CD4-positive, alpha-beta T cell treated with Interleukin-4 for 1 hour (primary cell): ENCODE measurements around the gene SLC17A9.

Experiments used
- DNase-seq, 2 donors: peaks; one replicate each; pipeline ENCODE4 v3.0.0-alpha.2; 2020 to 2022

SLC17A9 gene

DNA sequence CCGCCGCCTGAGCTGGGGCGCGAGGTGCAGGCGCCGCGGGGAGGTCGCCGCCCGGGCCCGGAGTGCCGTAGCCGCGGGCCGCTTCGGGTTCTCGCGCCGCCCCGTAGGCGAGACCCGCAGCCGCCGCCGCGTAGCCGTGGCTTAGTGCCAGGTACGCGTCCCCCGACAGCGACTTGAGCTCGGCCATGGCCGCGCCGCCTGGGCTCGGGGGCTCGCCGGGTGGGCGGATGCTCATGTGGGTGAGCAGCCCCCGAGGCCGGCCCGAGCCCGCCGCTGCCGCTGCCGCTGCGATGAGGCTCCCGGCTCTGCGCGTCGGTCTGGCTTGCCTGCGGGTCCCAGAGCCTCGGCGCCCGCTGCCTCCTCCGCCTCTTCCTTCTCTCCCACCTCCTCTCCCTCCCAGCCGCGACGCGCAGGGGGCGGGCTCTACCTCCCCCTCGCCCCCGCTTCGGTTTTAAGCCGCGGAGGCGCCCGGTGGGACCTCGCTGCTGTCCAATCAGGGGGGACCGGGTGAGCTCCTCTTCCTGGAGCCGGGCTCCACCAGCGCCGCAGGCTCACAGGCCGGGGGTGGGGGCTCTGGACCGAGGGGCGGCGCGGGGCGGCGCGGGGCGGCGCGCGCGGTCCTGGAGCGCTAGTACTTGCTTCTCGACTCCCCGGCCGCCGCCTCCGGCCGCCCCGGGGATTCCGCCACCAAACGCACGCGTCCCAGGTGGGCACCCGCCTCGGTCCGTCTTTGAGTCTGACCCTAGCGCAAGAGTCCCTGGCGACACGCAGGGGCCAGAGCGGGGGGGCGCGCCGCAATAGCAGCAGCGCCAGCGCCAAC lies 54.2 kb downstream of the SLC17A9 start, which contains the start of gene BHLHE23:
TSS of gene BHLHE23 (minus strand) at position 425 of the 820 bp plus-strand sequence. CDS start at position 235, 190 bp downstream.
- DNase-seq = peak in 1 of 2 donors; percentile 14

GRCh38 chr20:63007360-63007645 lies 54.8 kb downstream of the SLC17A9 start:
- DNase-seq = no peak

DNA sequence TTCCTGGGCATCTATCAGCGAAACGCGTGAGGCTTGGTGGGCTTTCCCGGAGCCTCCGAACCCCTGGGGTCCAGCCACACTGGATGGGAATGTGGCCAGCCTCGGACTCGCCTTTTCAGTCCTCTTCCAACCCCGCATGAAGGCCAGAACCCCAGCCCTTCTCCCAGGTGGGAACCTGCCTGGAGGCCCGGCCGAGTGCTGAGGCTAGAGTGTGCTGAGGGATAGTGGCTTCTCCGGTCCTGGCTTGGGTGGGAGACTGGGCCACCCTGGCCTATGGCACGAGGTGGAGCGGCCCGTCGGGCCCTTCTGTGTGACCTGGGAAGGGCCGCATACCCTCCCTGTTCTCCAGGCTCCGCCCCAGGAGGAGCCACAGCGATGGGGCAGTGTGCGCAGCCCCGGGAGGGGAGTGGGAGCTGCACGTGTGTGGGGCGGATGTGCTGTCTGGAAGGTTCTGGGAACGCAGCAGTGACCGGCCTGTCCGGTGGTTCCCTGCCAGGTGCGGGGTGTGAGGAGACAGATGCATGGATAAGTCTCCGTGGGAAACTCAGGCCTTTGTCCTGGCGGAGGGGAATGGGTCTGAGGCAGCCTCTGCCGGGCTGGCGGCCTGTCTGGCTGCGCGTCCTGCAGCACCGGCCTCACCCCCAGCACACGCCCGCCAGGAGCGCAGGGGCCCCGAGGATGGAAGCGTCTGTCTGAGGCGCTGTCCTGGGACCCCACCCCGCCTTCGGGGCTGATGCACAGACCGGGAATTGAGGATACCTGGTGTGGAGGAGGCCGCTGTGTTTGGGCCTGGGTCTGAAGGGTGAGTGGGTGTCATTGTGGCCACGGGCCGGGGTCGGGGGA lies 55.4 kb downstream of the SLC17A9 start:
- DNase-seq = no peak

DNA sequence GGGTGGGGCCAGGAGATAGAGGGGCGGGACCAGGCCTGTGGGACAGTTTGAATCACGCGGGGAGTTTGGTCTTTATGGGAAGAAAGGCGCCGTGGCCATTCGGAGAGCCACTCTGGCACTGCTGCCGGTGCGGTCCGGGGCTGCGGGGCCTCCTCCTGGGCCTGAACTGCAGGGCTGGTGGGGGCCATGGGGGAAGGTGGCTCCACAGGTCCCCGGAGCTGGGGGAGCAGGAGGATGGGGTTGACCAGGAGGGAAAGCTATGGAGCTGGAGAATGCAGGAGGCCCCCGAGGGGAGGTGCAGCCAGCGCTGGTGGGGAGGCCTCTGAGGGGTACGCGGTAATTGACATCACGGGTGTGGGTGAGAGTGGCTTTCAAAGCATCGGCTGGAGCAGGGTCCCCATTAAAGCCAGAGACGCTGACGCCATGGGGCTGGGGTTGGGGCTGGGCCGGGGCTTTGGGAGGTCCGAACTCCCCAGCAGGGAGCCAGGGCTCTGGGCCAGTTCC lies 56.1 kb downstream of the SLC17A9 start:
- no peak for DNase-seq

DNA sequence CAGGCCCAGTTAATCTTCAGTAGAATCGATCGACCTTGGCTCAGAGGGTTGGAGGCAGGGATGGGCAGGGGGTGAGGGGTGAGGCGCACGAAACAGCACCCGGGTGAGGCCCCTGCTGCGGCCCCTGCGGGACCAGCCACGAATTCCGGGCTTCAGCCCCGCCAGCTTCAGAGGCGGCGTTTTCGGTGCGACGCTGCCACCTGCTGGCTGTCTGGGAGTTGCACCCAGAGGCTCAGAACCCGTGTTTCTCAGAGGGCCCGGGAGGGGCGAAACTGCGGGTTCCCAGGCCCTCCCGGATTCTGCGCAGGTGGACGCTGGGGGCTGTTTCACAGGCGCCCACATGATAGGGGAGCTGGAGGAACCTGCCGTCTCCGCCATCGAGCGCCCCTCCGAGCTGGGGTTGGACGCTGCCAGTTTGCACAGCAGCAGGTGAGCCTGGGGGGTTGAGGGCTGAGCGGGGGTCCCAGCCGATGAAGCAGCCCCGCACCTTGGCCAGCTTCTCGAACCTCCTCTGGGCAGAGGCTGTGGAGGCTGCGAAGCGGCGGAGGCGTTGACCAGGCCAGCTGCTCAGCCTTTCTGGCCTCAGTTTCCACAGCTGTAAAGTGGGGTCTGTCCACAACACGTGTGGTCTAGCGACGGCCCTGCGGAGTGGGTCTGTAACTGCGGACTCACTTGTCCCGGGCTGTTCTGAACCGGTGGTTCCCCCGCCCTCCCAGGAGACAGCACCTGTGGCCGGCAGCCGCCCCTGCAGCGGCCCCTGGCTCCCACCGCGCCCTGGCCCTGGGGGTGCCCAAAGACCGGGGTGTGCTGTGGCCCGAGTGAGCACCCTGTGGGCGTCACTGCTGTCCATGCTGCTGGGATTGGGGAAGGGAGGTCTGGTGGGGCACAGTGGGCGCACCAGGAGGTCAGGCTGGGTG lies 56.8 kb downstream of the SLC17A9 start:
- peak; percentile 84 to 86 for DNase-seq

DNA sequence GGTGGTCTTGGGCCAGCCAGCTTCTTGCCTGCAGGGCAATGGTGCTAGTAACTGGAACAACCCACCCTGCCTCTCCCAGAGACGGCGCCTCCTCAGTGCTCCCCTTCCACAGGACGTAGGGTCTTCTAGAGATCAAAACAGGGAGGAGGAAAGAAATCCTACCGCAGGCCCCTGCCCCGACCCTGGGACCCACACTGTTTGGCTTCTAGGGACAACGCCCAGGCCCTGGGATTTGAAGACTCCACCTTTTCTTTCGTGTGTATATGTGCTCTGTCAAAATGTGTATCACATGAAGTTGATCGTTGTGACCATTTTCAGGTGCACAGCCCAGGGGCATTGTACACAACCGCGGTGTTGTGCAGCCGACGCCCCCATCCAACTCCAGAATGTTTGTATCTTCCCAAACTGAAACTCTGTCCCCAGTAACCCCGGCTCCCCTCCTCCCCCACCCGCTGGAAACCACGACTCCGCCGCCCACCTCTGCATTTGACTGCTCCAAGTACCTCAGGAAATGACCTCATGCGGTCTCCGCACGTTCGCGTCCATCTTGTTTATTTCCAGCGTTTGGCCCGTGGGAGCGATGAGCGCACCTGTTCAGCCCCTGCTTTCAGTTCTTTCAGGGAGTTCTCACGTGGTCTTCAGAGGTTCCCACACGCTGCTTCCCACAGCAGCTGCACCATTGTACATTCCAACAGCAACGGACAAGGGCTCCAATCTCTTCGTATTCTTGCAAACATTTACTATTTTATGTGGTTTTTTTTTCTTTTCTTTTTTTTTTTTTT lies 57.7 kb downstream of the SLC17A9 start:
- DNase-seq = peak; percentile 62 to 74

DNA sequence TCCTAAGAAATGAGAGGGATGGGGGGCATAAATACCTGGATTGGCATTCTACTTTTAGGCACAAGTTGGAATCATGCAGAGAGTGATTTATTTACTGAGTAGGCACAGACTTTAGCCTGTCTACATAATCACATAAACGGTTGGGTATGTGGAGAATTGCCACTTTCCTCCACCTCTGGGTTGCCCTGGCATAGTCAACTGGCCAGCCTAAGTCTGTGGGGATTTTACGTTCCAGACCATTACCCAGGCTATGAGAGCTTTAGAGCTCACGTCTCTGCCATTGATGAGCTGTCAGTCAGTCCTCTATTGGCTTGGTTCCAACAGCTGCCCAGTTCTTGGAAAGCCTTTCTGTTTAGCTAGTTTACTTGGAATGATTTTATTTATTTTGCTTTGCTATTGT lies 59.3 kb downstream of the SLC17A9 start:
- no peak for DNase-seq

DNA sequence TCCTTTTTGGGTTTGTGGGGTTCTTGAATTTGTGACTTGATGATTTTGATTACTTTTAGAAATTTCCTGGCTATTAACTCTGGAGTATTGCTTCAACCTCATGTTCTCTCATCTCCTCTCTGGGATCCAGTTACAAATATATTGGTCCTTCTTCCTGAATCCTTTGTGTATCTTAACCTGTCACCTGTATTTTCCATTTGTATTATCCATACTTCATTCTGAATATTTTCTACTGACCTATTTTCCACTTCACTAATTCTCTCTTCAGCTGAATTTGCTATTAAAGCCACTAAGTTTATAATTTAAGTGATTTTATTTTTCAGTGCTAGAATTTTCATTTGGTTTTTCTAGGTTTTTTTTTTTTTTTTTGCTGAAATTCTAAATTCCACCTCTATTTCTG lies 60.7 kb downstream of the SLC17A9 start:
- DNase-seq = no peak

DNA sequence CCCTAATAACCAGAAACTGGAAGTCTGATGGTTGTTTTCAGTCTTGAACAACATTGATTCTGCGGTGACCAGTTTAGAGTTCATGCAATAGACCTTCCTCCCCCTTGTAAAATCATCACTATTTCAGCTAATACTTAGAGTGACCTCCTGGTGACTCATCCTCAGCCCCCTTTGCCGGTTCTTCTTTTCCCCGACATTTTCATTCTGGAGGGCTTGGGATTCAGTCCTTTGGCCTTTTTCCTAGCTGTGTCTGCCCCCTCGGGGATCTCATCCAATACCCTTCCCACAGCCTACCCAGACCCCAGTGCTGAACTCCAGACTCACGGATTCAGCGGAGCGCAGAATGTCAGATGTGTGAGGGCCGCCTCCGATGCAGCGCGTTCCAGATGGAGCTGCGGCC lies 61.8 kb downstream of the SLC17A9 start:
- DNase-seq = no peak

- DNase-seq = no peak
Observed at GRCh38 chr20:63014710-63015109, 62.2 kb downstream of the SLC17A9 start.

DNA sequence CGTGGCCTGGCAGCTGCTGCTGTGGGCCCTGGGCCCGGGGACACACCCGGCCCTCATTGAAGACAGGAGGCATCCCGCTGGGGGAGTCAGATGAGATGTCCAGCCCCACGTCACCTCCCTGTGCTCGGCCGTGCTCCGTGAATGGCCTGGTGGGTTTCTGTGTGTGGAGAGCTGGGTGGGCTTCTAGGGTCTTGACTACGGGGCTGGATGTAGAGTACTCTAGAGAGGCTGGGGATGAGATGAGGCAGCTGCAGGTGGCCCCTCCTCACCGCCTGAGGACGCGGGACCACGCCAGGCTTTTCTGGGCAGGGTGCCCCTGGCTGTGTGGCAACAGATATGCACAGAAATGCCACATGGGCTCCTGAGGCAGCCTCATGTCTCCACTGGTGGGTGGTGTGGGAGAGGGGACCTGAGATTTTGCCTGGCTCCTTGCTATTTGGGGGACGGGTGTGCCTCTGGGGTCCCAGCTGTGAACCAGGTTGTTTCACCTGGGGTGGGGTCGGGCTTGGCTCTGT lies 62.7 kb downstream of the SLC17A9 start:
- DNase-seq = no peak

DNA sequence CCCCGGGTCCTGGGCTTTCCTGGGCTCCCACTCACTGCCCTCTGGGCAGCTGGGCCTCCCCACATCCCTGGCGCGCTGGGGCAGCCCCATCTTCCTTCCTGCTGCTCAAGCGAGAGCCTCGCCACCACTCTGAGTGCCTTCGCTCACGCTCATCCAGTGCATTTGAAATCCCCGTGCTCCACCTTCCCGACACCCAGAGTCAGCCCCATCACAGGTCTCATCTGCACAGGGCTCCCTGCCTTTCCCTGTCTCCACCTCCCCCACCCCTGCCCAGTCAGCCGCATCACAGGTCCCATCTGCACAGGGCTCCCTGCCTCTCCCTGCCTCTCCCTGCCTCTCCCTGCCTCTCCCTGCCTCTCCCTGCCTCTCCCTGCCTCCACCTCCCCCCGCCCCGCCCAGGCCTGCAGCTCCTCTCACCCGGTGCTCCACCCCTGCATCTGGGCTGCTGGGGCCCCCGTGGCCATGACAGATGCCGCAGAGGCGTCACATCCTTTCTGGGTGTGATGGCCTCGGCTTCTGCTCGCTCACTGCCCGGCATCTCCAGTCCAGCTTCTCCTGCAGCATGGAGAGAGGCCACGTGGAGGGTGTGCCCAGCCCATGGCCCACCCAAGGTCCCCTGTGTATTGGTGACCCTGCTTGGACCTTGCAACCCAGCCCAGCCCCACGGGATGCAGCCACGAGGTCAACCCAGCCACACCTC lies 63.3 kb downstream of the SLC17A9 start:
- no peak for DNase-seq

- DNase-seq = no peak
Observed at GRCh38 chr20:63016514-63017075, 64.1 kb downstream of the SLC17A9 start.

GRCh38 chr20:63017076-63017825 lies 64.7 kb downstream of the SLC17A9 start:
- no peak for DNase-seq

DNA sequence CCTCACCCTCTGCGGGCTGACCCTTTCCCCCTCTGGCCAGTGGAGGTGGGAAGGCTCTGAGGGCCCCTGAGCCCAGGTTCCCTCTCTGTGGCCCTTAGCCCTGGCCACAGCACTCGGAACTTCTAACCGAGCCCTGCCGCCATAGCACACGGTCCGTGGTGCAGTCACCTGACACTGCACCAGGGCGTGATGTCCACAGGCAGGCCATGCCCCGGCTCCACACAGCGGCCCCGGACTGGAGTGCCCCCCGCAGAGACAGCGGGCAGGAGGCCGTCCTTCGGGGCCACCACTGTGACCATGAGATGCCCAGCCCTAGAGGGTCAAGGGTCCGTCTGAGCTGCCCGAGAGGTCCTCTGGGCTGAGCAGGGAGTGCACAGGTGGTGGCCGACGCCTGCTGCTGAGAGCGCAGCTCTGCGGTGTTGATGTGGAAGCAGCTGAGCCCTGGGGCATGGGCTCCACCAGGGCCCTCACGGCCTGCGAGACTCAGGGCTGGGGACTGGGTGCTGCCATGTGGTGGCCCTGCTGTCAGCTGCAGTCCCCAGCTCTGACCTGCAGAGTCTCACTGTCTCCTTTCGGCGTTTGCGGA lies 65.4 kb downstream of the SLC17A9 start:
- DNase-seq = no peak
